EL (cell line): ENCODE measurements around the gene MYH7.
"Not testable (repeated sequence)": the region's sequence is repeated elsewhere in the genome, so short reads cannot be mapped to it uniquely, and the experiment has no call there.

Experiments used
- DNase-seq: peaks from one replicate; pipeline ENCODE4 v3.0.0-alpha.2; 2016

MYH7 gene

DNA sequence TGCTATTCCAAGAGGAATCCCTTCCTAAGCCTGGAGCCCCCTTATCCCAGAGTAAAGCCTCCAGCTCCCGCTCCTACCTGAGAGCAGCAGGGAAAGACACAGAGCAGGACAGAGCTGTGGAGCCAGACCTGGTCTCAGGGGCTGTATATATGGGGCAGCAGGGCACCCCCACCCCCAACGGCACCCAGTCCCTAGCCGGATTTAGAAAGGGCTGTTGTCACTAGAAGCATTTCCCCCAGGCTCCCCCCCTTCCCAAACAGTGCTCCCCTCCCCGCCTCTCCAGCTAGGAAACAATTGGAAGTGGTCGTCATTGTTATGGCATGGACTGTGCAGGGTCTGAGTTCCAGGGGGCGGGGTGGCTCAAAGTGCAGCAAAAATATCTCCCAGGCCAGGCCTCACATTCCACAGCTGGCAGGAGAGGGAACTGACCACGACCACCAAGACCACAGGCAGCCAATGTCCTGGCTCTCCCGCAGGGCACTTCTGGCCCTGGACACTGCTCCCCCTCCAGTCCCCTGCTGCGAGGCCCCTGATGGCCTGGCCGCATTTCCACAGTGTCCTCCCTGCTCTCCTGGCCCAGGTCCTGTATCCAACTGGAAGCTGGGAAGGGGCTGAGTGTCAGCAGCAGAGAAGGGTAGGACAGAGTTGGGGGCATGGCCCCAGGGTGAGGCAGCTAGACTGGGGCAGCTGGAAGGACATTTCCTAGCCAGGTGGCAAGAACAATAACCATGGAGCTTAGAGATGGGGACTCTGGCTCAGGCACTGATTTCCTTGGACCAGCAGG, at the start of gene MYH7:
TSS of gene MYH7 (minus strand) at position 118 of the 784 bp plus-strand sequence. CDS start 1,928 bp downstream, outside the sequence.
- DNase-seq: no peak

DNA sequence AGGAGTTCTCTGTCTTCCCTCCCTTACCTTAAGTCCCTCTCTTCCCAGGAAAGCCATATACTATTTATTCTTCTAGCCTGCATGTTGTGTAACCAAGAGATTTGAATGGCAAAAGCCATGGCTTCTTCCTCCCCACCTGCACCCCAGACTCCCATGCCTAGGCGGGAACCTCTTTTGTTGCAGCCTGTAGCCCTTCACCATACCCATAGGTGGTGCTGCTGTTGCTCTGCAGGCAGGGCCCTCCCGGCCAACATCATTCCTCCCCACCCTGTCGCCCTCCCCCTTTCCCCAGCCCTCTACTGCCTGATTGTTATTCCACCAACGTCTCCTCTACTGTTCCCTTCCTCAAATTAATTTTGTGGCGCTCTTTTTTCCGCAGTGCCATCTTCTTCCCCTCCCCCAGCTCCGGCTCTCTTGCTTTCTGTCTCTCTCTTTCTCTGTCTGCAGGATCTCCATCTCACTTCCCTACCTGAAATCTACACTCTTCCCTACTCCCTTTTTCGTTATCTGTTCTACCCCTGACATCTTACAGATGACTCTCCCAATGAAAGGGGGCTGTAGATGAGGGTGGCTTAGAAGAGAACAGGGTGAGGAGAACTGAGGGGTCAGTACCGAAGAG, 47.9 kb upstream of the MYH7 start:
- DNase-seq: peak; percentile 9

DNA sequence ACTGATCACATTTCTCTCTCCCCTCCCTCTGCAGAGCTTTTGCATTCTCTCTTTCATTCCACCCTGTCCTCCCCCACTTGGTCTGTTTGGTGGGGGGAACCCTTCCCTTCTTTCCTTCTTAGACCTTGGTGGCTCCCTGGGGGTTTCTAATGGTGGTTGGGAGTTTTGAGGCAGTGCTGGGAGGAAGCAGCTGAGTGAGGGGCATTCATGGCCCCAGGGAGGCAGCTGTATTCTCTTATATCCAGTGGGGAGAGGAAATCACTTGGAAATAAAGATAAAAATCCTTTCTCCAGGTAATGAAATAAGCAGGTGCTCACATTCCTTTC, 47.3 kb upstream of the MYH7 start:
- DNase-seq: no peak

DNA sequence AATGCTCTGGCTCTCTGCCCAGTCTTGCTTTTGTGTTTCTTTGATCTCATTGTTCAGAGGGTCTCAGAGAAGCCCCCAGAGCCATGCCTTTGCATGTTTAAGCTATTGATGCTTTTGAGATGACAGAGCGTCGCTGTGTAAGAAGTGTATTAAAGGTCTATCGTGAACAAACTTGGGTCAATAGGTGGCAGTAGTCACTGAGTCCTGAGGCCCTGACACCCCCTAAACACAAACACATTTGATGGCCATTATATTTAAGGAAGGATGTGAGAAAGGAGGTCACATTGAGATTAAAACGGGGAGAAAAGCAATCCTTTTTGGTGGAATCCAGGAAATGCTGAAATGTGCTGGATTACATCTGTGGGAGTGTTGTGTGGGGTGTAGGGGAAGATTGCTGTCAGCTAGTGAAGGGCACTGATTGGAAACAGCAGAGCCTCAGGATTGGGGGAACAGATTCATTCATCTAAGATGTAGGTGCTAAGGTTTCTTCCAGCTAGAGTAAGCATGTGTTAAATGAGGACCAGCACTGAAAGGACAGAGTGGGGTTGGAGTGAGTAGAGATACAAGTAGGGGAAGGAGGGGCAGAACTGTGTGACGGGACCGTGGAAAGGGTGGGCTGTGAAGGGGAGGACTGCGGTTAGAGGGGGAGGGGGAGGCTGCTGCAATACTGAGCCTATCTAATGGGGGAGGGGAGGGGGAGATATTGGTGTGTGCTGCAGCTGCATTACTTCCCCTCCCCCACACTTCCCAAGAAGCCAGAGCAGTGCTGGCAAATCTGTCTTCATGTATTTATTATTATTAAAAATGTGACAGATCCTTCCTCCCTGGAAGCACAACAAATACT, 46.7 kb upstream of the MYH7 start:
- DNase-seq: no peak

DNA sequence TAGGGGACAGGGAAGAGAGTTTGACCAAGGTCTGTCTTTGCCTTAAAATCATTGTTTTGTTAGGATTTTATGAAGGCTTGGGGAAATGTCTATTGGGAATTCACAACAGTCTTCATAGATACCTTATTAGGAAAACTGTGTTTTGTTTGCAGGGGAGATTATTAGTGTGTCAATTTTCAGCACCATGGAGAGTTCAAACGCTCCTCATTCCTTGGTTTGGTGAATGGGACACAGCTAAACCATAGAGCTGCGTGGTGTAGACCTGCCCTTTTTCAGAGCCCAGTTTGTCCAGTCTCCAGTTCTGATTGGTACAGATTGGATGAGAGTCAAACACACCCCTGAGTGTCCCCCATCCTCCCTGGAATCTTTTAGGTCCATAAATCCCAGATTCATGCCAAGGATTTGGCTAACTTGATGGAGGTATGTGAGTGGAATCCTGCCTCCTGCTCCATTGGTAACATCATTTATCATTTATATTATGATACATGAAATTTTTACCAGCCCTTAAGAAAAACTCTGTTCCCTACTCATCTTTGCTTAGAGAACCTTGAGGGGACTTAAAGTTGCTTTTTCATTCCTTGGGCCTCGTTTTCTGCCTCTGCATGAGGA, 46.0 kb upstream of the MYH7 start:
- peak; percentile 5 for DNase-seq

DNA sequence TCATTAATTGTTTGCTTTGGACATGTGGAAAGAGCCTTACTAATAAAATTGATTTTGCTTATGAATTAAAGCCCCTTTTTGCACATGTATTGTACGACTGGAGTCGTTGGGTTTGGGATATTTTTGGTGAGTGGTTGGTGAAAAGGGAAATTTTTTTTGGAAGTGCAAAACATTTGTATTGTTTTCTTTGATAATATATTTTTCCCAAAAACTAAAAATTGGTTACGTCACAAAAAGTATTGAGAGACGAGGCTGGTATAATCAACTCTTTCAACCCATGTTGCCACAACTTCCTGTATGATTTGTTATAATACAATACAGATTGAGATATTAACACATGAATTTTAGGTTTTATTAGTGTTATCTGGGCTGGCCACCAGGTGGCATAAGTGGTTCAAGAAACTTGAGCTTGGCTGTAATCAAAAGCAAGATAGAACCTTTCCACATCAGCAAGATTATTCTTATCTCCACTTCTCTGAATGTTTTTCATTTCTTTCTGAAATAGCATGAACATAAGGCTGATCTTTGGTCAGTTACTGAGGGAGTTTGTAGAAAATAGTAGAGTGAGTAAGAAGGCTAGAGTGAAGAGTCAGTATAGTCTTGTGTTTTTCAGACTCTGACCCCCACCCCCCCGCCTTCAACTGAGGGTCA, 42.8 kb upstream of the MYH7 start:
- DNase-seq: peak; percentile 63

DNA sequence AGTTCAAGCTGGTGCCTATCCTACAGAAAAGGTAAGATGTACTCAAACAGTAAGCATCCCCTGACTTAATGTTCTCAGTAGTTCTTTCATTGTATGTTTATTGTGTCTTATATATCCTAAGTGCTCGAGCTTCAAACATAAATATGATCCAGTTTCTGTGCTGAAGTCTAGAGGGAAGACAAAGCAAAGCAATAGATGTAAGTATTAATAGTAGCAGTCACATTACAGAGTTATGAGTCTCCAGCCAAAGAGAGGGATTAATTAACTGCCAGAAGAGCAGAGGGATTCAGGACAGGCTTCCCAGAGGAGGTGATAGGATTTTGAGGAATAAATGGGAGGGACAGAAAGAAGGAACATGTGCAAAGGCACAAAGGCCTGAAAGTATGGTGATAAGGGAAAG, 35.5 kb upstream of the MYH7 start:
- DNase-seq: no peak

DNA sequence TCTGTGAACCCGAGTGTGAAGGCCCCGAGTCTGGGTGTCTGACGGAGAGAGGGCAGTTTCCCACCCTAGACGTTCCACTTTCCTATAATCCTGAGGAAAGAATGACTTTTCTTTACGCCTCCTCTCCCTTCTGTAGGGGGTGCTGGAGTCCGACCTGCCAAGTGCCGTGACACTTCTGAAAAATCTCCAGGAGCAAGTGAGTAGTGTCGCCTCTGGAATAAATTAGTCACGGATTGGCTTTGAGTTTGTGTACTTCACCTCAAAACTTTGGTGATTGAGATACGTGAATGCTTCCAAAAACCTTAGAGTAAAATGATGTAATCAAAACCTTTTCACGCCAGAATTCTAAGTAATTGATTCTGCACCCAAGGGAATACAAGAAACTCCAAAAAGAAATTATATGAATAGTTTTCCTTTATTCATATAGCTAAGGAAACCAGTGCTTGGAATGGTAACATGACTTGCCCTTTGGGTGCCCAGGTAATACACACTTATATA, 34.5 kb upstream of the MYH7 start:
- no peak for DNase-seq

DNA sequence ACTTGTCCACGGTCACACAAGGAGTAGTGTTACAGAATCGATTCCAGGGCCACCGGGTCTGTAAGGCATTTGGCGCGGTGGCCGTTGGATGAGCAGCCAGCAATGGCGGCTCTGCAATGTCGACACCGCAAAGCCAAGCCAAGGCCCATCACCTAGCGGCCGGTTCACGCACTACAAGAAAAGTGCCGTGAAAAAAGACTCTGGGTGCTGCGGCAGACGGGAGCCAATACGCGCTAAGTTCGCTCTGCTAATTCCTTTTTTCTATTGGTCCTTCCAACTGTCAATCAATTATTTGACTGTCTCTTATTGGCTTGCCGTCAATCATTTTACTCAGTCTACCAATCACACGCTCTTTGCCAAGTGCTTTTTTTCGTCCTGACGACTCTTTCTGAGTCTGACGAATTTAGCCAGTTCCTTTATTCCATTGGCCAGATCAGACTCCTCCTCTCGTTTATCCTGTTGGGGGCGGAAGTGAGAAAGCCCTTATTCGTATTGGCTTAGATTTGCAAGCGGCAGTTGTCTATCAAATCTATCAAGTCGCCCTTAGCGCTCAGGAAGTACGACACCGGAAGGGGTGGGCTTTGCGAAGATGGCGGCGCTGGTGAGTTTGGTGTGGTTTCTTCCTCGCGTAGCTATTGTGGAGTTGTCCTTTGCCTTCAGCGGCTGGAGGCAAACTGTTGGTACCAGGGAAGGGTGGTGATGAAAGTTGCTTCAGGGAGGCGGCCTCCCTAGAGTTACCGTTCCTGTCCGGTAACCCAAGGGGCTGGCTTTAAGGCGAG, 33.9 kb upstream of the MYH7 start, which contains the start of gene NGDN:
TSS of gene NGDN (plus strand) at position 577 of the 779 bp plus-strand sequence. CDS start at position 590, 13 bp downstream.
- peak; percentile 100 for DNase-seq

DNA sequence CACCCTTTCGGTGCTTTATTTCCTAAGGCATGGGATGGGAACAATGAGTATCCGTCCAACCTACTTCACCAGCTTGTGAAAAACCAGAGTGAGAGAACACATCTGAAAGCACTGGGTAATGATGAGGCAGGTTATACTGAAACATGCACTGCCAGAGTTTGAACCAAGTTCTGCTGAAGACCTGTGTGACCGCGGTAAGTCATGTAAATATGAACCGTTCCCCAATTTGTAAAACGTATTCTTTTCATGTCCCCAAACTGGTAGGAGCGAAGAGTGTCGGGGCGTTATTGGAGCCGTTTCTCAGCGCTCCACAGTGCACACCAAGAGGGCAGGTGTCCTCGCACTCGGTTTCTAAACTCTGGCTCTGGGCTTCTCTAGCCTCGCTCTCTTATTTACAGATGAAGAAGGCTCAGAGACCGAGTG, 33.3 kb upstream of the MYH7 start:
- DNase-seq: no peak

DNA sequence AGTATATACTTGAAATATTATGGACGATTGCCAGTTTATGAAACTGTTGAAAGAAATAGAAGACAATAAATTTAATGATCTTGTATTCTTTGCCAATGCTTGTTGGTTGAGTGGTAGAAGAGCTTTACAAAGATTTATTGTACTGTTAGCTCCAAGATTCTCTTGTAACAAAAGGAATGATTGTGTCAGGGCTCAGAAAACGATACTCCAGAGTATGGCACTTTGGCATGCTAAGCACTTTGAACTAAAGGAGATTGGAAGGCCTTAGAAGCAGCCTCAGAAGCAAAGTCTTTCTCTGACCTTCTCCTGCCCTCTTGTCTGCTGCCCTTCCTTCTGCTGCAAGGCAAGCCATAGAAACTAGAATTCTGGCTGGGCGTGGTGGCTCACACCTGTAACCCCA, 29.8 kb upstream of the MYH7 start:
- DNase-seq: no peak

DNA sequence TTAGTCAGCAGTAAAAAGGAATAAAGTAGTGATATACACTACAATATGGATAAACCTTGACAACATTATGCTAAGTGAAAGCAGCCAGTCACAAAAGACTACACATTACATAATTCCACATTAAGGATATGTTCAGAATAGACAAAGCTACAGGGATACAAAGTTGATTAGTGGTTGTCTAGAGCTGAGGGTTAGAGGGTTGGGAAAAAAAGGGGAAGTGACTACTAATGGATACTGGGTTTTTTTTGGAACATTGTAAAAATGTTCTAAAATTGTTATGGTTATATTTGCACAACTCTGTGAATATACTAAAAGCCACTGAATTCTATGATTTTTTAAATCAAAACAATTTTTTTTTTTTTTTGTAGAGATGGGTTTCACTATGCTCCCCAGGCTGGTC, 29.2 kb upstream of the MYH7 start:
- DNase-seq: no peak

DNA sequence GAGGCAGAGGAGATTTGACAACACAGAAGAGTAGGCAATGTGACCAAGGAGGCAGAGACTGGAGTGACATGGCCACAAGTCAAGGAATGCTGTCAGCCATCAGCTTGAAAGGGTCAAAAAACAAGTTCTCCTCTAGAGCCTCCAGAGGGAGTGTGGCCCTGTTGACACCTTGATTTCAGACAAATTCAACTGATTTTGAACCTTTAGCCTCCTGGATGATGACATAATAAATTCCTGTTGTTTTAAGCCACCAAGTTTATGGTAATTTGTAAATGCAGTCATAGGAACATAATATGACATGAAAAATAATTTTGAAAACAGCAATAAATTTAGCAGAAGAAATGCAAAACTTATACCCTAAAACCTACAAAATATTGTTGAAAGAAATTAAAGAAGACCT, 25.5 kb upstream of the MYH7 start:
- DNase-seq: no peak

DNA sequence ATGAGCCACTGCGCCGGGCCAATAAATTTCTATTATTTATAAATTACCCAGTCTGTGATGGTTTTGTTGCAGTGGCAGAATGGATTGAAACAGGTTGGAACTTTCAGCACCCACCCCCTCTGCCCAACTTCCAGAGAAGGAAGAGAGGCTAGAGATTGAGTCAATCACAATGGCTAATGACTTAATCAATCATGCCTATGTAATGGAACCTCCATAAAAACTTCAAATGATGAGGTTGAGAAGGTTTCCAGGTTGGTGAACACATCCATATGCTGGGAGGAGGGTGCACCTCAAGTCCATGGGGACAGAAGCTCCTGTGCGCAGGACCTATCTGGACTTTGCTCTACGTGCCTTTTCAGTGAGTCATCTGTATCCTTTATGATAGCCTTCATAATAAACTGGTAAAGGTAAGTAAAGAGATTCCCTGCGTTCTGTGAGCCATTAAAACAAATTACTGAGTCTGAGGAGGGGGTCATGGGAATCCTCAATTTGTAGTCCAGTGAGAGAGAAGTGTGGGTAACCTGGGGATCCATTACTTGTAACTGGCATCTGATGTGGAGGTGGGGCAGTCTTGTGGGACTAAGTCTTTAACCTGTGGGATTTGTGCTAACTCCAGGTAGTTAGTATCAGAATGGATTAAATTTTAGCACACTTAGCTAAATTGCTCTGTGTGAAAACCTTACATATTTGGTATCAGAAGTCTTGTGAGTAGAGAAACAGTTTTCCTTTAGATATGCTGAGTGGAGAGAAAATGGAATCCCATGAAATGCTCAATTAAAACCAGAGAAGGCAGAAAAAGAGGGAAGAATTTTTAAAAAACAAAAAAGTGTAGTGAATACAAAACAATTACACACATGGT, 22.4 kb upstream of the MYH7 start:
- DNase-seq: no peak

DNA sequence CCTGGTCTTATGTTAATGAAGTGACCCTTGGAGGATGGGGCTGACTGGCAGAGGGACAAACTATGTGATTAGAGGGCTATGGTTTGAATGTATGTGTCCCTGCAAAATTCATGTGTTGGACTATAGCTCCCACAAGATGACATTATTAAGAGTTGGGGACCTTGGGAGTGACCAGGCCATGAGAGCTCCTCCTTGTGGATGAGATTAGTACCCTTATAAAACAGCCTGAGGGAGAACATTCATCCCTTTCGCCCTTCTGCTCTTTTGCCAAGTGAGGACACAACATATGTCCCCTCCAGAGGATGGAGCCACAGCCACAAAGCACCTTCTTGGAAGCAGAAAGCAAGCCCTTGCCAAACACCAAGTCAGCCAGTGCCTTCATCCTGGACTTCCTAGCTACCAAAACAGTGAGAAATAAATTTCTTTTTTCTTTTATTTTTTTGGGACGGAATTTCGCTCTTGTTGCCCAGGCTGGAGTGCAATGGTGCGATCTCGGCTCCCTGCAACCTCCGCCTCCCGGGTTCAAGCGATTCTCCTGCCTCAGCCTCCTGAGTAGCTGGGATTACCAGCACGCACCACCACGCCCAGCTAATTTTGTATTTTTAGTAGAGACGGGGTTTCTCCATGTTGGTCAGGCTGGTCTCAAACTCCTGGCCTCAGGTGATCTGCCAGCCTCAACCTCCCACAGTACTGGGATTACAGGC, 21.6 kb upstream of the MYH7 start:
- not testable (repeated sequence) for DNase-seq

DNA sequence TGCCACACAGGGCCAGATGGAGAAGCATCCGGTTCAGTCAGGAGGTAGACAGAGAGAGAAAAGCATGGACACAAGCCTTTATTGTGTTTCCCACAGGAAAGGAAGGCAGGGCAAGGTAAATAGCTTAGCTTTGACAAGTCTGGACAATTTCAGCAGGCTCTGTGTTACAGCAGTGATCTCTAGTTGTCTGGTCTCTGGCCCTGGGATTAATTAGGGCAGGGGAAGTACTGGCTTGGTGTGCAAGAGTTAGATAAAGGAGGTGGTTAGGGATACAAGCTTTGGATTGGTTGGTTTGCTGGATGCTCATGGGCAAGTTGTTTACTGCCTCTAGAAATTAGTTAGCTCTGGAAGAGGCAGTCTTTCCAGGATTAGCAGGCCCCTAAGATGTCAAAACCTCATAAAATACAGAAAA, 19.0 kb upstream of the MYH7 start:
- DNase-seq: no peak

DNA sequence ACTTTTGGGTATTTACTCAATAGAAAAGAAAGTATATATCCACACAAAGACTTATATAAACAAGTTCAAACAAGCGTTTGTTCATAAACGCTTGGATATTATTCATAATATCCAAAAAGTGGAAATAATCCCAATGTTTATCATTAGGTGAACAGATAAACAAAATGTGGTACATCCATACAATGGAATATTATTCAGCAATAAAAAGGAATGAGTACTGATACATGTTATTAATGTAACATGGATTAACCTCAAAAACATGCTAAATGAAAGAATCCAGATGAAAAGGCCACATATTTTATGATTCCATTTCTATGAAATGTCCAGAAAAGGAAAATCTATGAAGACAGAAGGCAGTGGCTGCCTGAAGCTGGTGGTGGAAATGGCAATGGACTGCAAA, 16.8 kb upstream of the MYH7 start:
- no peak for DNase-seq

DNA sequence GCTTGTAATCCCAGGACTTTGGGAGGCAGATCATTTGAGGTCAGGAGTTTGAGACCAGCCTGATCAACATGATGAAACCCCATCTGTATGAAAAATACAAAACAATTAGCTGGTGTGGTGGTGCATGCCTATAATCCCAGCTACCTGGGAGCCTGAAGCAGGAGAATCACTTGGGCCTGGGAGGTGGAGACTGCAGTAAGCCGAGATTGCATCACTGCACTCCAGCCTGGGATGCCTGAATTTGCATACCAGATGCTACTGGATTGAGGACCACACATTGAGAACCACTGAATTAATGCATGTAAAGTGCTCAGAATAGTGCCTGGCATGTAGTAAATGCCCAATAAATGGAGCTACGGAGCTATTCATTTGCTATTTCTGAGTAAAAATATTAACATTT, 14.9 kb upstream of the MYH7 start:
- DNase-seq: no peak

DNA sequence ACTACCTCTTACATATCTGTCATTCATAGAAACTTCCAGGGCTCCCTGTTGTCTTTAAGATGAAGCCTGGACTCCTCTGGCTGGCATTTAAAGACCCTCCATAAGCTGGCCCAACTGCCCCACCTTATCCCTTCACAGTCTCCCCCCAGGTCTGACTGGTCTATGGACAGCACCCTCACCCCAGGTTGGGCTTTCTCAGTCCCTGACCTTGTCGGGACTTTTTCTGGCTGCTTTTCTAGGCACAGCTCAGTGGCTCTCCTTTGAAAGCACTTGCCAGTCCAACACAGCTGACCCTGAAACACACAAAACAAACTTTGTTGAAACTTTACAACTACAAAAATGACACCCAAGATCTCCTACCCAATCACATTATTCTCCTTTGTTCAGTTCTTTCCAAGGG, 13.9 kb upstream of the MYH7 start:
- DNase-seq: no peak
